SH-SY5Y (cell line): Measurements from ENCODE around the gene RNF123.

Source experiments
- GATA2 ChIP-seq: IDR thresholded peaks from 2 replicates; pipeline ENCODE4 v1.6.1; 2011; ENCODE audit warnings: mild to moderate bottlenecking, low read depth, low read length
- GATA3 ChIP-seq: IDR thresholded peaks from 2 replicates; pipeline ENCODE4 v1.6.1; 2011; ENCODE audit warnings: low read depth, mild to moderate bottlenecking, low read length, moderate library complexity

Gene RNF123

DNA sequence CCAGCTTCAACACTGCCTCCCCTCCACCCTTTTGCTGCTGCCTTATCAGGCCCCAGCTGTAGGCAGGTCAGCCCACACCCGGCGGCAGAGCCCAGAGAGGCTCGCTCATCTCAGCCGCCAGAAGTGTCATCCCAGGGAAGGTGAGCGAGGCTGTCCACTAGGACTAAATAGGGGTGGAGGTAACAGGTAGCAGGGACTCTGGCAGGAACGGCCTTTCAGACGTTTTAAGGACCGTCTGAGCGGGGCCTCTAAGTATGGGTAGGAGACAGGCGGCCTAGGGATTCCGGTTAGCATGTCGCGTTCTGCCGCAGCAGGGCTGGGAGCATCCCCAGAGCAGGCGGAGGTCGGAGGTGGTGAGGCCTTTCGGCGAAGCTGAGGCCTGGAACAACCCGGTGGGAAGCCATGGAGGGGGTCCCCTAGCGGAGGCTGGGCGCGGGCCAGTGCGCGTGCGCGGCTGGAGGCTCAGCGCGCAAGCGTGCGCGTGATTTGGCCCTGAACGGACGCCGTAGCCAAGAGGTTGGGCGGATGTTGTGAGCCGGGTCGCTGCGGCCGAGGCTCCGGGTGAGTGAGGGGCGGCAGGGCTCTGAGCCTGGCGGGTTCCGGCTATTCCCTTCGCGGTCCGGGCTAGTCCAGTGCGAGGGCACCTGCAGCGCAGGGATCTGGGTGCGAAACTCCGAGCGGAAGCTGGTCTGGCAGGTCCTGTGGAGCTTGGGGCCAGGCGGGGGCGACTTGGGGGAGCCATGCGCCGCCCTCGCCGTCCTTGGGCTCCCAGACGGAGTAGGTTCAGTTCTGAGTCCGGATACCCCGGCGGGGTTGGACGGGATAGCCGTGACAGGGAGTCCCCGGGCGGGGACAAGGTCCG is at the start of gene RNF123, which contains the start of gene MST1:
TSS of gene RNF123 (plus strand) at position 512 of the 862 bp plus-strand sequence. CDS start 1,609 bp downstream, outside the sequence.
TSS of gene MST1 (minus strand) at position 429 of the 862 bp plus-strand sequence. CDS start 783 bp downstream, outside the sequence.
- TF ChIP-seq GATA3: no peak
- no peak; the same call in 1 of the 2 replicates for TF ChIP-seq GATA2

DNA sequence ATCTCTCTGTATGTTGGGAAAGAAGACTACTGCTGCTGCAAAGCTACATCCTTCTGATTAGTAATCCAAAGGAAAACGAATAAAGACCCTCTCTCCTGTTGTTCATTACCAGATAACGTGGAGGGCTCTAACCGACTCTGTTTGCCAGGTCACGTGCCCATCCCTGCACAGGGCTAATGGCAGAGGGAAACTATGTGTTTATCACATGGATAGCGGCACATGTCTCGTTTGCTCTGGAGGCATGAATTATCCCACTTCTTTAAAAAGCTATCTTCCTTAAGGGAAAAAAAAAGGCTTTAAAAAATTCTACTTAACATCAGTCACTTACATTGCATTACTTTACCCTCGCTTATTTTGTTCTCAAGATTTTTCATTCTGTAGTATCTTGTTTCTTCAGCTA is 48.1 kb upstream of the RNF123 start:
- TF ChIP-seq GATA2: no peak
- TF ChIP-seq GATA3: no peak

DNA sequence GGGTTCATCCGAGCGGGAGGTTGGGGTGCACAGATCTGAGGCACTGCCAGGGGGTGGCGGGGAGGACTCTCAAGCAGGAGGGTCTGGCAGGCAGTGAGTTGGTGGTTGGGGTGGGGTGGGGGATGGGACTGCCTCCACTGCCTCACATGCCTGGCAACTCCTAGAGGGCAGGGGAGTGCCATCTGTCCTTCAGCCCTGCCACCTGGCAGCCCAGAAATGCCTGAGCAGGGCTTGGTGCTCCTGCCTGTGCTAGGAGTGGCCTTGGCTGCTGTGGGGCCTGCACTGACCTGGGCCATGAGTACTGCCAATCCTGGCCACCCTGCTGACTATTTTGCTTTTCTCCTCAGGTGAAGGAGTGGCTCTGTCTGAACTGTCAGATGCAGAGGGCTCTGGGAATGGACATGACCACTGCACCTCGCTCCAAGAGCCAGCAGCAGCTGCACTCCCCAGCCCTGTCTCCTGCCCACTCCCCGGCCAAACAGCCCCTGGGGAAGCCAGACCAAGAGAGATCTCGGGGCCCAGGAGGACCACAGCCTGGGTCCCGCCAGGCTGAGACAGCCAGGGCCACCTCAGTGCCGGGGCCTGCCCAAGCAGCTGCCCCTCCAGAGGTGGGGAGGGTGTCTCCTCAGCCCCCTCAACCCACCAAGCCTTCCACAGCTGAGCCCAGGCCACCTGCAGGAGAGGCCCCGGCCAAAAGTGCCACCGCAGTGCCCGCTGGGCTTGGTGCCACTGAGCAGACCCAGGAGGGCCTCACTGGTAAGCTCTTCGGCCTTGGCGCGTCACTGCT is 47.2 kb upstream of the RNF123 start:
- no peak for TF ChIP-seq GATA3
- TF ChIP-seq GATA2: no peak

DNA sequence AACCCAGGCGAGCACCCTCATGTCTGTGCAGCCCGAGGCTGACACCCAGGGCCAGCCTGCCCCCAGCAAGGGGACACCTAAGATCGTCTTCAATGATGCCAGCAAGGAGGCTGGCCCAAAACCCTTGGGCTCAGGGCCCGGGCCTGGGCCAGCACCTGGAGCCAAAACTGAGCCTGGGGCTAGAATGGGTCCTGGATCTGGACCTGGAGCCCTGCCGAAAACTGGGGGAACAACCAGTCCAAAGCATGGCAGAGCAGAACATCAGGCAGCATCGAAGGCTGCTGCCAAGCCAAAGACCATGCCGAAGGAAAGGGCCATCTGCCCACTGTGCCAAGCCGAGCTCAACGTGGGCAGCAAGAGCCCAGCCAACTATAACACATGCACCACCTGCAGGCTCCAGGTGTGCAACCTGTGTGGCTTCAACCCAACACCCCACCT is 46.6 kb upstream of the RNF123 start:
- TF ChIP-seq GATA2 (no peak), GATA3 (no peak)

DNA sequence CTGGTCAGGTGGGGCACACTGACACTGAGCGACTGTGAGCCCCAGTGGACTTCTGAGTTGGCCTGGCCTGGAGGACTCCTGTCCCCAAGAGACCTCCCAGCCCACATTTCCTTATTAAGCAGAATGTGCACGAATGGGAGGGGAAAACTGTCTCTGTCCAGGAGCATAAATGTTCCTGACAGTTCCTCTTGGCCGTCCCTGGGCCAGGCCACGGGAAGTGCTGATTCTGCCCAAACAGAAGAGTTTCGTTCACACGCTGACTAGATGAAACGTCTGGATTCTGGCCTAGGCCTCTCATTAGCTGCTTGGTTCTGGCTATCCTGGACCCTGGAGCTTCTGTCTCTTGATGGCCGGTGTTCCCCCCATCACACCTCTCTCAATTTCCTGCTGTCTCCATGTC is 44.7 kb upstream of the RNF123 start:
- TF ChIP-seq GATA2 (no peak), GATA3 (no peak)

DNA sequence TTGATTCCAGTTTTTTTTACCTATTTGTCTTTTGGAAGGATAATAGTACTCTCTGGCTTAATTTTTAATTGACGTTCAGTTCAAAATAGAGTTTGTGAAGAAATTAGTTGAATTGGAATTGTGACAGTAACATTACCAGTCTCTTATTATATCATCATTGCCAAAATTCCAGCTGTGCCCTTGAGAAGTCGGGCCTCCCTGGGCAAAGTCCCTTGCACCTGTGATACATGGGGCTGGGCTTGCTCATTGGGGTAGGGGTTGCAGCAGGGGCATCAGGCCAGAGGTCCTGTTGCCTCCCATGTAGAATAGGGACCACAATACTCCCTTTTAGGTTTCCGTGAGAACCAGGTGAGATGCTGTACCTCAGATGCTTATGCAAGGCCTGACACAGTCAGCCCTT is 43.1 kb upstream of the RNF123 start:
- TF ChIP-seq GATA2: no peak
- no peak for TF ChIP-seq GATA3

DNA sequence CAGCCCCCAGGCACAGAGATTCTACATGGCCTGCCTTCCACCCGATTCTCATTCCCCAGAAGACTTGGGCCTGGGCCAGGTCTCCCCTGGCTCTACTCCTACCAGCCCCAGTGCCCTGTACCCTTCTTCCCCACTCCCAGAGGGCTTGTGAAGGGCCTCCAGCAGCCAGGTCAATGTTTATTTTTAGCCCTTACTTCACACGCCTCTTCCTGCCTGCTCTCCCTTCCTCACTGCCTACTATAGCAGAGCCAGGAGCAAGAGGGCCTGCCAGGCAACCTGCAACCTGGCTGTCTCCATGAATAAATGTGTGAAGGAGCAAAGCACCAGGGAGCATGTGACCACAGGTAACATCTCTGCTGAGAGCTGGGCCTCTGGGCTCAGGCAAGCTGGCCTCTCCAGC is 41.6 kb upstream of the RNF123 start:
- TF ChIP-seq GATA2: no peak
- TF ChIP-seq GATA3: no peak

DNA sequence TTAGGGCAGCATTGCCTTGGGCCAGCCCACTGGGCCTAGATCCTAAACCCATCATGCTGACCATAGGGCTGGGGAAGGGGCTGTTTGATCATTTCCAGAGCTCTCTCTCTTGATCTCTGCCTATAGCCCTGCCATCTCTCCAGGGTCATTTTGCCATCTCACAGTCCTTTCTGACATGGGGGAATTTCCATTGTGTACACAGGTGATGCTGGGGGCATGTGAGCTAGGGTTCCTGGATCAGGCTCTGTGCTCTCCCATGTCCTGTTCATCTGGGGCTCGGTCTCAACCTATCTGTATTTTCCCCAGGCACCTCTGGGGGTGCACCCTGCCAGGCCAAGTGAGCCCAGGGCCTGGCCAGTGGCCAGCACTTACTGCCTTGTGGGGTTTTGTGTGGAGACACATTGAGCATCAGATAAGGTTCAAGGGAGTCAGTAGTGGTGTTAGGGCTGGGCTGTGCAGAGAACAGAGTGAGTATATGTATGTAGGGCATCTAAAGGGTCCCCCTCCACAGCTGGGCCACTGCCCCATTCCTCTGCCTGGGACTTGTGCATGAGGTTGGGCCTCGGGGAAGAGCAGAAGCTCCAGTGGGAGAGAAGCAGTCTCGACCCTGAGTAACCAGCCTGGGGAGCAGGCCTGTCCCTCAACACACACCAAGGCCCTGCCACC is 40.9 kb upstream of the RNF123 start:
- TF ChIP-seq GATA2 (no peak), GATA3 (no peak)

DNA sequence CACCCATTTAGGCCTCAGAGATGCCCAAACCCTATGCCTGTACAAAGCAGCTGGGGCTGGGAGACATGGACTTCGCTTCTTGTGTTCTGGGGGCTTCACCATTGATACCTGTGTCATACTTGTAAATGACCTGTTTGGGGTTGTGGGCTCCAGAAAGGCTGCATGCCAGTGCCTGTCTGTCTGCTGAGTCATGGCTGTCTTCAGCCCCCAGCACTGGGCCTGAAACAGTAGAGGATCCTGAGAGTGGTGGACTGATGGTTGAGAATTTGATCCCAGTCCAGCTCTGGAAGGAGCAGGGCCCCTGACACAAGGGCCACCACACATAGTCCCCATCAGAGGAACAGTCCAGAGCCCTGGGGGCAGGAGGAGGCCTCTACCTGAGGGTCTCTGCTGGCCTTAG is 39.8 kb upstream of the RNF123 start:
- TF ChIP-seq GATA2: no peak
- no peak for TF ChIP-seq GATA3

DNA sequence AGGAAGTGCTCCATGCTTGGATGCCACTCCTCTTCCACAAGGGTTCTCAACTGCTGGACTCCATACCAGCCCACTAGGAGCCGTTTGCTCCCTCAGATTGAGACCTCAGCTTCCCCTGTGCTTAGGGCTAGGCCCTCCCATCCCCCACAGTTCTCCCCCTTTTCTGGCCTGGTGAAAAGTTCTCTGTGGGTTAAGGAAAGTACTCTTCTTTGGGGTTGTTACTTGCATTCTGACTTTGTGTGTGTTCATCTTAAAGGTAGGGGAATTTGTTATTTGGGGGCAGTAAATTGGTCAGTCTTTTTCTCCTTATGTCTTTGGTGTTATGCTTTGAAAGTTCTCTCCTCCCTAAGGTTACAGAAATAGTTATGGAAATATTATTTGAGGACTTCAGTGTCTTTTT is 39.2 kb upstream of the RNF123 start:
- TF ChIP-seq GATA3 (no peak), GATA2 (no peak)

DNA sequence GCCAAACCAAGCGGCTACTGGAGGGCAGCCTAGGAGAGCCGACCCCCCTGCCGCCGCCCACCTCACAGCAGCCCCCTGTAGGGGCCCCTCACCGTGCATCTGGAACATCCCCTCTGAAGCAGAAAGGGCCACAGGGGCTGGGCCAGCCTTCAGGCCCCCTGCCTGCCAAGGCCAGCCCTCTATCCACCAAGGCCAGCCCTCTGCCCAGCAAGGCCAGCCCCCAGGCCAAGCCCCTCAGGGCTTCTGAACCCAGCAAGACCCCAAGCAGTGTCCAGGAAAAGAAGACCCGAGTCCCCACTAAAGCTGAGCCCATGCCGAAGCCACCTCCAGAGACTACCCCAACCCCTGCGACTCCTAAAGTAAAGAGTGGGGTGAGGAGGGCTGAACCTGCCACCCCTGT is 38.7 kb upstream of the RNF123 start:
- no peak for TF ChIP-seq GATA2
- TF ChIP-seq GATA3: no peak

DNA sequence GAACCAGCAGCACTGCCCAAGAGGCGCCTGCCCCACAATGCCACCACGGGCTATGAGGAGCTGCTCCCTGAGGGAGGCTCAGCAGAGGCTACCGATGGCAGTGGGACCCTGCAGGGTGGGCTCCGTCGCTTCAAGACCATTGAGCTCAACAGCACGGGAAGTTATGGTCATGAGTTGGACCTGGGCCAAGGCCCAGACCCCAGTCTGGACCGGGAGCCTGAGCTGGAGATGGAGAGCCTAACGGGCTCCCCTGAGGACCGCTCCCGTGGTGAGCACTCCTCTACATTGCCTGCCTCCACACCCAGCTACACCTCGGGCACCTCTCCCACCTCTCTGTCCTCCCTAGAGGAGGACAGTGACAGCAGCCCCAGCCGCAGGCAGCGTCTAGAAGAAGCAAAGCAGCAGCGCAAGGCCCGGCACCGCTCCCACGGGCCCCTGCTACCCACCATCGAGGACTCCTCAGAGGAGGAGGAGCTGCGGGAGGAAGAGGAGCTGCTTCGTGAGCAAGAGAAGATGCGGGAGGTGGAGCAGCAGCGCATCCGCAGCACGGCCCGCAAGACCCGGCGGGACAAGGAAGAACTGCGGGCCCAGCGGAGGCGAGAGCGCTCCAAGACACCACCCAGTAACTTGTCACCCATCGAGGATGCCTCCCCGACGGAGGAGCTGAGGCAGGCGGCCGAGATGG is 37.0 kb upstream of the RNF123 start:
- TF ChIP-seq GATA3 (no peak), GATA2 (no peak)

DNA sequence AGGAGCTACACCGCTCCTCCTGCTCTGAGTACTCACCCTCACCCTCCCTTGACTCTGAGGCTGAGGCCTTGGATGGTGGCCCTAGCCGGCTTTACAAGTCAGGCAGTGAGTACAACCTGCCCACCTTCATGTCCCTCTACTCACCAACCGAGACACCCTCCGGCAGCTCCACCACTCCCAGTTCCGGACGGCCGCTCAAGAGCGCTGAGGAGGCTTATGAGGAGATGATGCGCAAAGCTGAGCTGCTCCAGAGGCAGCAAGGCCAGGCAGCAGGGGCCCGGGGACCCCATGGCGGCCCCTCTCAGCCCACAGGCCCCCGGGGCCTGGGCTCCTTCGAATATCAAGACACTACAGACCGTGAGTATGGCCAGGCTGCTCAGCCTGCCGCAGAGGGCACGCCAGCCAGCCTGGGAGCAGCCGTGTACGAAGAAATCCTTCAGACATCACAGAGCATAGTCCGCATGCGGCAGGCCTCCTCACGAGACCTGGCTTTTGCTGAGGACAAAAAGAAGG is 36.4 kb upstream of the RNF123 start:
- no peak for TF ChIP-seq GATA3
- TF ChIP-seq GATA2: no peak

DNA sequence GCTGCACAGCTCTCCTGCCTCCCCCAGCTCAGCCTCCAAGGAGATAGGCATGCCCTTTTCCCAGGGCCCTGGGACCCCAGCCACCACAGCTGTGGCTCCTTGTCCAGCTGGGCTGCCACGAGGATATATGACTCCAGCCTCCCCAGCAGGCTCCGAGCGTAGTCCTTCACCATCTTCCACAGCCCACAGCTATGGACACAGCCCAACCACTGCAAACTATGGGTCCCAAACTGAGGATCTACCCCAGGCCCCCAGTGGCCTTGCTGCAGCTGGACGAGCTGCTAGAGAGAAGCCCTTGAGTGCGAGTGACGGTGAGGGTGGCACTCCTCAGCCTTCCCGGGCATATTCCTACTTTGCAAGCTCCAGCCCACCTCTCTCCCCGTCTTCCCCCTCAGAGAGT is 35.7 kb upstream of the RNF123 start:
- TF ChIP-seq GATA2 (no peak), GATA3 (no peak)
